GM12878 (cell line): ENCODE results near the gene CHERP. TPM values are rescaled to one million over a fixed set of nuclear protein-coding genes. Genes with fewer than 3 reads are reported as not detected.

ENCODE experiments used
- ATAC-seq: fragments of 200-7000 bp; cut with Tn5 transposase; 3 replicates; pipeline ENCODE4 v1.9.1; 2020; ENCODE audit warnings: mild to moderate bottlenecking, moderate library complexity
- BruUV-seq: library from RNA; stranded (reverse); fragments of 400-500 nt; replicated peaks from 2 replicates; lab custom pipeline; 2021; lab: Mats Ljungman, UMichigan
- CTCF ChIA-PET: fragments of 300-600 bp; sonication (Branson Sonifier 250); formaldehyde crosslinking; extraction: SDS; loops from one replicate; lab custom pipeline; 2021; ENCODE audit warnings: inconsistent platforms; lab: Yijun Ruan, JAX
- POLR2A ChIA-PET: fragments of 350-600 bp; formaldehyde crosslinking; extraction: SDS; loops from one replicate; lab custom pipeline; 2021; ENCODE audit warnings: inconsistent platforms; lab: Charles Lee
- RAD21 ChIA-PET: fragments of 300-600 bp; sonication (Branson Sonifier 250); formaldehyde crosslinking; loops from one replicate; lab custom pipeline; 2023; ENCODE audit warnings: antibody characterized with exemption; ENCODE audit not compliant: unreplicated experiment; lab: Charles Lee
- SMC1A ChIA-PET: fragments of 300-600 bp; sonication (Branson Sonifier 250); formaldehyde crosslinking; loops from one replicate; lab custom pipeline; 2023; ENCODE audit not compliant: unreplicated experiment, uncharacterized antibody; lab: Charles Lee
- DNase-seq: peaks from one replicate; pipeline ENCODE4 v3.0.0-alpha.2; 2011; ENCODE audit warnings: low read depth, low spot score
- FAIRE-seq: peaks from 3 replicates; lab custom pipeline; 2011; peaks lifted over from hg19 to GRCh38; lab: Jason Lieb, UNC
- H2AFZ ChIP-seq: 2 replicates; pipeline ENCODE4 v1.6.0; 2011; ENCODE audit warnings: low read depth, low read length, control low read depth; ENCODE audit not compliant: control insufficient read depth
- H3K27ac ChIP-seq: 2 replicates; pipeline ENCODE4 v1.5.1; 2011; ENCODE audit warnings: control low read depth; ENCODE audit not compliant: control insufficient read depth, insufficient read depth
- H3K27me3 ChIP-seq, 2 experiments: replicated peaks in 1 of 2; 2 replicates each; pipeline versions ENCODE4 v1.6.0 to v1.6.1; 2011; ENCODE audit warnings: low read length in 1 of 2; ENCODE audit not compliant: control insufficient read depth in 2 of 2, insufficient read depth in 2 of 2
- H3K36me3 ChIP-seq, 2 experiments: 2 replicates each; pipeline ENCODE4 v1.5.1; 2011; ENCODE audit warnings: low read length in 1 of 2; ENCODE audit not compliant: control insufficient read depth in 2 of 2, insufficient read depth in 2 of 2
- H3K4me1 ChIP-seq: 2 replicates; pipeline ENCODE4 v1.6.1; 2011; ENCODE audit warnings: mild to moderate bottlenecking, low read length, moderate library complexity, mixed read lengths; ENCODE audit not compliant: control insufficient read depth, insufficient read depth
- H3K4me2 ChIP-seq: 2 replicates; pipeline ENCODE4 v1.6.0; 2011; ENCODE audit warnings: control low read depth; ENCODE audit not compliant: control insufficient read depth, insufficient read depth
- H3K4me3 ChIP-seq: fragments of 200-600 bp; sonication (generic); 2 replicates; pipeline ENCODE4 v1.5.1; 2016
- H3K79me2 ChIP-seq: 2 replicates; pipeline ENCODE4 v1.6.0; 2011; ENCODE audit warnings: low read length; ENCODE audit not compliant: control insufficient read depth, insufficient read depth
- H3K9ac ChIP-seq: 2 replicates; pipeline ENCODE4 v1.8.0; 2011; ENCODE audit warnings: low read length, control low read depth, mixed read lengths; ENCODE audit not compliant: control insufficient read depth, insufficient read depth
- H3K9me3 ChIP-seq: replicated peaks from 3 replicates; pipeline ENCODE4 v1.5.1; 2011; ENCODE audit warnings: mild to moderate bottlenecking, low read length; ENCODE audit not compliant: control insufficient read depth, insufficient read depth
- H4K20me1 ChIP-seq: 2 replicates; pipeline ENCODE4 v1.6.0; 2011; ENCODE audit not compliant: control insufficient read depth, insufficient read depth
- BCL3 ChIP-seq: IDR thresholded peaks from 2 replicates; pipeline ENCODE4 v1.6.1; 2011; ENCODE audit warnings: borderline replicate concordance, low read depth, mild to moderate bottlenecking, moderate library complexity, low read length; ENCODE audit not compliant: insufficient read depth, poor library complexity, severe bottlenecking
- CBX3 ChIP-seq: fragments of 200-600 bp; sonication (generic); IDR thresholded peaks from 2 replicates; pipeline ENCODE4 v1.6.1; 2016; ENCODE audit warnings: low read depth, borderline replicate concordance
- CHD4 ChIP-seq: fragments of 200-600 bp; sonication (generic); IDR thresholded peaks from 2 replicates; pipeline ENCODE4 v1.6.1; 2016; ENCODE audit warnings: mild to moderate bottlenecking
- GABPA ChIP-seq: IDR thresholded peaks from 2 replicates; pipeline ENCODE4 v1.6.1; 2014; ENCODE audit warnings: antibody characterized with exemption, low read depth, mild to moderate bottlenecking, inconsistent platforms
- STAT3 ChIP-seq: IDR thresholded peaks from 2 replicates; pipeline ENCODE4 v1.6.1; 2011; ENCODE audit warnings: low read depth, low read length, improper control_type of control experiment
- USF1 ChIP-seq: IDR thresholded peaks from 2 replicates; pipeline ENCODE4 v1.6.1; 2011; ENCODE audit warnings: borderline replicate concordance, low read depth, mild to moderate bottlenecking, moderate library complexity, mixed read lengths, low read length; ENCODE audit not compliant: insufficient read depth; ENCODE audit errors: extremely low read length
- ZNF217 ChIP-seq: fragments of 450-650 bp; IDR thresholded peaks from 2 replicates; pipeline ENCODE4 v1.6.1; 2017; ENCODE audit warnings: antibody characterized with exemption, mild to moderate bottlenecking
- ZNF24 ChIP-seq: fragments of 450-650 bp; IDR thresholded peaks from 2 replicates; pipeline ENCODE4 v1.6.1; 2017; ENCODE audit warnings: antibody characterized with exemption, mild to moderate bottlenecking
- WGBS: methylation state at CpG from one replicate; pipeline ENCODE4 v1.1.6; 2016; ENCODE audit warnings: low lambda C conversion rate; ENCODE audit not compliant: insufficient replicate concordance, insufficient coverage; ENCODE audit errors: missing lambda C conversion rate; 5-methylcytosine and 5-hydroxymethylcytosine counted together
- in situ Hi-C: fragments of 300-500 bp; cut with MboI; formaldehyde crosslinking; loops from 9 replicates; pipeline ENCODE4 v1.14.3; 2018; ENCODE audit warnings: mixed read lengths
- intact Hi-C: fragments of 100-400 bp; cut with micrococcal nuclease; formaldehyde crosslinking; loops from one replicate; pipeline ENCODE4 v1.14.2; 2022; ENCODE audit not compliant: unreplicated experiment
- polyA plus RNA-seq, 11 experiments: library from polyadenylated mRNA; depleted of rRNA in 4 of 11; unstranded in 6 of 11; stranded (reverse) in 5 of 11; fragments of >200 nt; fragmentation: Nextera tagmentation in 4 of 11; fragmentation: Illumina TruSeq in 1 of 11; extraction: Ambion mirVana in 4 of 11; extraction: Trizol in 1 of 11; gene quantifications; 1 replicate in 1 of 11; 2 replicates in 10 of 11; pipeline versions ENCODE4 v1.2.1 to v1.2.3, GENCODE V29; 2011 to 2016; ENCODE audit warnings: inconsistent platforms in 2 of 11, missing spikeins in 2 of 11, low read depth in 1 of 11
- total RNA-seq, 4 experiments: library from RNA; depleted of rRNA in 3 of 4; stranded (reverse); fragments of >200 nt in 3 of 4; fragmentation: Illumina TruSeq in 1 of 4; extraction: Trizol in 1 of 4; gene quantifications; 2 replicates each; pipeline versions ENCODE4 v1.2.1 to v1.2.3, GENCODE V29; 2013 to 2021
- TF ChIP-seq, protein P1 (sequence below): fragments of 450-650 bp; IDR thresholded peaks from 2 replicates; pipeline ENCODE4 v1.6.1; 2017; ENCODE audit warnings: antibody characterized with exemption, mild to moderate bottlenecking, moderate library complexity
- TF ChIP-seq, protein P2 (sequence below): fragments of 450-650 bp; IDR thresholded peaks from 2 replicates; pipeline ENCODE4 v1.6.1; 2017; ENCODE audit warnings: mild to moderate bottlenecking, low read depth, inconsistent platforms; ENCODE audit not compliant: poor library complexity, severe bottlenecking
- TF ChIP-seq, protein P3 (sequence below): fragments of 450-650 bp; formaldehyde crosslinking; IDR thresholded peaks from 2 replicates; pipeline ENCODE4 v1.4.0; 2020; ENCODE audit warnings: mild to moderate bottlenecking, moderate library complexity

Gene CHERP
- total and polyA plus RNA-seq, 10 of the 15 experiments (the other 5 are each of a cell fraction or from before 2014, with no cell fraction given), result 0.66 to 65.3 (median 12.2) TPM

DNA sequence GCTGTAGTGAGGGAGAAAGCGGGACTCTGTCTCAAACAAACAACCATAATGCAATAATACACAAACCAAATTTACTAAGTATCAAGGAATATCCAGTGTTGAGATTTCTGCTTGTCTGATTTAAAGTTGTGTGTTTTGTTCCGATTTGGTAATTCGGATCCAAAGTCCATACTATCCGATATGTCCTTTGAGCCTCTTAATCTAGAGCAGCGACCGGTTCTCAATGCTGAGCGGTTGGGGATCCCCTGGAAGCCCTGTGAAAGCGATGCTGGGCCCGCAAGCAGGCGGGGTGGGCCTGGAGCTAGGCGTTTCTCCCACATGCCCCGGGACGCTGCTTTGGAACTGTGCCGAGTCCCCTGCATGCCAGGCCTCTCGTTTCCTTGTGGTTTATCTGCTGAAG, 25.9 kb downstream of the CHERP start:
- no peak for FAIRE-seq
- CTCF ChIA-PET, result interaction anchor here (0.5 to 1.5 kb wide), 3 partner anchors 37 to 78 kb away, joined by 3 read pairs; no protein-coding TSS in a partner anchor
- 97% methylated on average over 15 of the region's 15 CpGs for WGBS
- TF ChIP-seq GABPA, result no peak
- no peak for TF ChIP-seq ZNF24
- no peak for TF ChIP-seq ZNF217
- no peak for TF ChIP-seq USF1
- no peak for TF ChIP-seq BCL3
- TF ChIP-seq CBX3, result no peak
- TF ChIP-seq CHD4, result no peak
- TF ChIP-seq, protein P1, sequence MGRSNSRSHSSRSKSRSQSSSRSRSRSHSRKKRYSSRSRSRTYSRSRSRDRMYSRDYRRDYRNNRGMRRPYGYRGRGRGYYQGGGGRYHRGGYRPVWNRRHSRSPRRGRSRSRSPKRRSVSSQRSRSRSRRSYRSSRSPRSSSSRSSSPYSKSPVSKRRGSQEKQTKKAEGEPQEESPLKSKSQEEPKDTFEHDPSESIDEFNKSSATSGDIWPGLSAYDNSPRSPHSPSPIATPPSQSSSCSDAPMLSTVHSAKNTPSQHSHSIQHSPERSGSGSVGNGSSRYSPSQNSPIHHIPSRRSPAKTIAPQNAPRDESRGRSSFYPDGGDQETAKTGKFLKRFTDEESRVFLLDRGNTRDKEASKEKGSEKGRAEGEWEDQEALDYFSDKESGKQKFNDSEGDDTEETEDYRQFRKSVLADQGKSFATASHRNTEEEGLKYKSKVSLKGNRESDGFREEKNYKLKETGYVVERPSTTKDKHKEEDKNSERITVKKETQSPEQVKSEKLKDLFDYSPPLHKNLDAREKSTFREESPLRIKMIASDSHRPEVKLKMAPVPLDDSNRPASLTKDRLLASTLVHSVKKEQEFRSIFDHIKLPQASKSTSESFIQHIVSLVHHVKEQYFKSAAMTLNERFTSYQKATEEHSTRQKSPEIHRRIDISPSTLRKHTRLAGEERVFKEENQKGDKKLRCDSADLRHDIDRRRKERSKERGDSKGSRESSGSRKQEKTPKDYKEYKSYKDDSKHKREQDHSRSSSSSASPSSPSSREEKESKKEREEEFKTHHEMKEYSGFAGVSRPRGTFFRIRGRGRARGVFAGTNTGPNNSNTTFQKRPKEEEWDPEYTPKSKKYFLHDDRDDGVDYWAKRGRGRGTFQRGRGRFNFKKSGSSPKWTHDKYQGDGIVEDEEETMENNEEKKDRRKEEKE, result no peak
- TF ChIP-seq STAT3, result no peak
- TF ChIP-seq, protein P2, sequence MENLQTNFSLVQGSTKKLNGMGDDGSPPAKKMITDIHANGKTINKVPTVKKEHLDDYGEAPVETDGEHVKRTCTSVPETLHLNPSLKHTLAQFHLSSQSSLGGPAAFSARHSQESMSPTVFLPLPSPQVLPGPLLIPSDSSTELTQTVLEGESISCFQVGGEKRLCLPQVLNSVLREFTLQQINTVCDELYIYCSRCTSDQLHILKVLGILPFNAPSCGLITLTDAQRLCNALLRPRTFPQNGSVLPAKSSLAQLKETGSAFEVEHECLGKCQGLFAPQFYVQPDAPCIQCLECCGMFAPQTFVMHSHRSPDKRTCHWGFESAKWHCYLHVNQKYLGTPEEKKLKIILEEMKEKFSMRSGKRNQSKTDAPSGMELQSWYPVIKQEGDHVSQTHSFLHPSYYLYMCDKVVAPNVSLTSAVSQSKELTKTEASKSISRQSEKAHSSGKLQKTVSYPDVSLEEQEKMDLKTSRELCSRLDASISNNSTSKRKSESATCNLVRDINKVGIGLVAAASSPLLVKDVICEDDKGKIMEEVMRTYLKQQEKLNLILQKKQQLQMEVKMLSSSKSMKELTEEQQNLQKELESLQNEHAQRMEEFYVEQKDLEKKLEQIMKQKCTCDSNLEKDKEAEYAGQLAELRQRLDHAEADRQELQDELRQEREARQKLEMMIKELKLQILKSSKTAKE, result no peak
- TF ChIP-seq, protein P3, sequence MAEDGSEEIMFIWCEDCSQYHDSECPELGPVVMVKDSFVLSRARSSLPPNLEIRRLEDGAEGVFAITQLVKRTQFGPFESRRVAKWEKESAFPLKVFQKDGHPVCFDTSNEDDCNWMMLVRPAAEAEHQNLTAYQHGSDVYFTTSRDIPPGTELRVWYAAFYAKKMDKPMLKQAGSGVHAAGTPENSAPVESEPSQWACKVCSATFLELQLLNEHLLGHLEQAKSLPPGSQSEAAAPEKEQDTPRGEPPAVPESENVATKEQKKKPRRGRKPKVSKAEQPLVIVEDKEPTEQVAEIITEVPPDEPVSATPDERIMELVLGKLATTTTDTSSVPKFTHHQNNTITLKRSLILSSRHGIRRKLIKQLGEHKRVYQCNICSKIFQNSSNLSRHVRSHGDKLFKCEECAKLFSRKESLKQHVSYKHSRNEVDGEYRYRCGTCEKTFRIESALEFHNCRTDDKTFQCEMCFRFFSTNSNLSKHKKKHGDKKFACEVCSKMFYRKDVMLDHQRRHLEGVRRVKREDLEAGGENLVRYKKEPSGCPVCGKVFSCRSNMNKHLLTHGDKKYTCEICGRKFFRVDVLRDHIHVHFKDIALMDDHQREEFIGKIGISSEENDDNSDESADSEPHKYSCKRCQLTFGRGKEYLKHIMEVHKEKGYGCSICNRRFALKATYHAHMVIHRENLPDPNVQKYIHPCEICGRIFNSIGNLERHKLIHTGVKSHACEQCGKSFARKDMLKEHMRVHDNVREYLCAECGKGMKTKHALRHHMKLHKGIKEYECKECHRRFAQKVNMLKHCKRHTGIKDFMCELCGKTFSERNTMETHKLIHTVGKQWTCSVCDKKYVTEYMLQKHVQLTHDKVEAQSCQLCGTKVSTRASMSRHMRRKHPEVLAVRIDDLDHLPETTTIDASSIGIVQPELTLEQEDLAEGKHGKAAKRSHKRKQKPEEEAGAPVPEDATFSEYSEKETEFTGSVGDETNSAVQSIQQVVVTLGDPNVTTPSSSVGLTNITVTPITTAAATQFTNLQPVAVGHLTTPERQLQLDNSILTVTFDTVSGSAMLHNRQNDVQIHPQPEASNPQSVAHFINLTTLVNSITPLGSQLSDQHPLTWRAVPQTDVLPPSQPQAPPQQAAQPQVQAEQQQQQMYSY (CRISPR knock-in tag), result no peak

More for the DNA sequence above, 25.9 kb downstream of the CHERP start:
- intact Hi-C loops, result no loop called here
- Histone ChIP-seq H3K4me2 (no peak overlapping the region), H3K9ac (no peak overlapping the region), H3K27ac (no peak overlapping the region), H3K4me1 (no peaks in the 10 kb centered on the region), H4K20me1 (no peaks in the 10 kb centered on the region), H3K9me3 (no peaks in the 10 kb centered on the region), H3K79me2 (no peaks in the 10 kb centered on the region), H3K27me3 (no peaks in the 10 kb centered on the region), H3K36me3 (peaks cover 20 to 39% of the 10 kb centered on the region in 2 experiments; a peak in 3 of 4 replicates), H2AFZ (no peak overlapping the region), H3K4me3 (no peak overlapping the region)
- no peak for ATAC-seq
- no peak for DNase-seq
- ChIA-PET RAD21 (no interaction called here), POLR2A (interaction anchor here (0.6 kb wide), 1 partner anchor 72 kb away, joined by 3 read pairs; no protein-coding TSS in a partner anchor), SMC1A (interaction anchor here (1.6 kb wide), 1 partner anchor 20 kb away, joined by 4 read pairs; the partner anchor contains the start of genes C19orf44 and CALR3)
- BruUV-seq, result no TSS peak
- in situ Hi-C loops, result no loop called here
